HG03108 (cell line): ENCODE data around the gene YTHDF1.
A peak's percentile ranks its signal among the peaks of the same experiment; 100 is the strongest.
"Not testable (repeated sequence)": the region's sequence is repeated elsewhere in the genome, so short reads cannot be mapped to it uniquely, and the experiment has no call there.

Experiments used
- ATAC-seq: cut with Tn5 transposase; IDR thresholded peaks from one replicate; pipeline ENCODE4 v1.9.1; 2021; ENCODE audit warnings: moderate library complexity; ENCODE audit not compliant: unreplicated experiment

YTHDF1 gene

GRCh38 chr20:63216041-63216848 is at the start of gene YTHDF1:
TSS of gene YTHDF1 (minus strand) at chr20:63216131. CDS start at chr20:63215892, 239 bp downstream.
- peak; percentile 85 for ATAC-seq

GRCh38 chr20:63264519-63264918 is 48.6 kb upstream of the YTHDF1 start:
- no peak for ATAC-seq

GRCh38 chr20:63264000-63264399 is 48.1 kb upstream of the YTHDF1 start:
- no peak for ATAC-seq

GRCh38 chr20:63262836-63263235 is 46.9 kb upstream of the YTHDF1 start:
- no peak for ATAC-seq

GRCh38 chr20:63261795-63262528 is 46.0 kb upstream of the YTHDF1 start:
- ATAC-seq: no peak

- no peak for ATAC-seq
These were observed 45.3 kb upstream of the YTHDF1 start for GRCh38 chr20:63261060-63261794.

GRCh38 chr20:63260521-63260920 is 44.6 kb upstream of the YTHDF1 start:
- no peak for ATAC-seq

GRCh38 chr20:63259734-63260460 is 44.0 kb upstream of the YTHDF1 start:
- ATAC-seq: no peak

- no peak for ATAC-seq
These were observed 42.9 kb upstream of the YTHDF1 start for GRCh38 chr20:63258781-63259180.

GRCh38 chr20:63257629-63258028 is 41.7 kb upstream of the YTHDF1 start:
- no peak for ATAC-seq

- ATAC-seq: no peak
These were observed 41.0 kb upstream of the YTHDF1 start for GRCh38 chr20:63256954-63257353.

GRCh38 chr20:63255931-63256704 is 40.2 kb upstream of the YTHDF1 start:
- no peak for ATAC-seq

GRCh38 chr20:63254606-63255384 is 38.9 kb upstream of the YTHDF1 start:
- no peak for ATAC-seq

- ATAC-seq: no peak
These were observed 38.3 kb upstream of the YTHDF1 start, which contains the start of gene NKAIN4 for GRCh38 chr20:63254232-63254605. TSS of gene NKAIN4 (minus strand) at chr20:63254463. CDS start at chr20:63254450, 13 bp downstream.

GRCh38 chr20:63253438-63254231 is 37.7 kb upstream of the YTHDF1 start:
- ATAC-seq: no peak

- ATAC-seq: no peak
These were observed 37.1 kb upstream of the YTHDF1 start for GRCh38 chr20:63253065-63253437.

- ATAC-seq: no peak
These were observed 36.4 kb upstream of the YTHDF1 start for GRCh38 chr20:63252284-63252711.

- not testable (repeated sequence) for ATAC-seq
These were observed 35.4 kb upstream of the YTHDF1 start for GRCh38 chr20:63251350-63251749.
